Gastrocnemius medialis (tissue), 4 donors: Measurements from ENCODE around the gene KLF7. TPM values are rescaled to one million over a fixed set of nuclear protein-coding genes. Genes with fewer than 3 reads are reported as not detected.

Experiments used
- ATAC-seq, 2 donors: fragments of 150-250 bp; one replicate each; pipeline ENCODE4 v1.9.1; 2016
- DNase-seq, 2 donors: peaks; one replicate each; pipeline ENCODE4 v3.0.0-alpha.2; 2019
- H3K27ac ChIP-seq, 4 donors: fragments of 200-600 bp; sonication (generic); 1 replicate in 1 of 4; 2 replicates in 3 of 4; pipeline ENCODE4 v1.5.1; 2016 to 2018; ENCODE audit warnings: mild to moderate bottlenecking in 2 of 4, moderate library complexity in 1 of 4
- H3K27me3 ChIP-seq, 3 donors: fragments of 200-600 bp; sonication (generic) in 2 of 3; 1 replicate in 1 of 3; 2 replicates in 2 of 3; pipeline versions ENCODE4 v1.5.1 to v1.6.0; 2016 to 2019; ENCODE audit warnings: mild to moderate bottlenecking in 1 of 3, moderate library complexity in 1 of 3
- H3K36me3 ChIP-seq, 2 donors: fragments of 200-600 bp; sonication (generic) in 1 of 2; one replicate each; pipeline ENCODE4 v1.5.1; 2017 to 2018
- H3K4me1 ChIP-seq, 2 donors: fragments of 200-600 bp; sonication (generic) in 1 of 2; one replicate each; pipeline ENCODE4 v1.5.1; 2016 to 2017; ENCODE audit warnings: mild to moderate bottlenecking in 2 of 2
- H3K4me3 ChIP-seq, 4 donors: fragments of 200-600 bp; sonication (generic) in 3 of 4; 1 replicate in 1 of 4; 2 replicates in 3 of 4; pipeline ENCODE4 v1.5.1; 2016 to 2019; ENCODE audit warnings: mild to moderate bottlenecking in 2 of 4
- H3K9me3 ChIP-seq, 3 donors: fragments of 200-600 bp; sonication (generic) in 2 of 3; 1 replicate in 1 of 3; 2 replicates in 2 of 3; pipeline ENCODE4 v1.5.1; 2016 to 2019
- CTCF ChIP-seq, 5 experiments: fragments of 450-650 bp in 3 of 5; fragments of 200-600 bp in 2 of 5; sonication (generic) in 2 of 5; IDR thresholded peaks in 4 of 5; conservative IDR thresholded peaks in 1 of 5; 1 replicate in 4 of 5; 2 replicates in 1 of 5; pipeline ENCODE4 v1.5.1; 2016 to 2019; ENCODE audit warnings: antibody characterized with exemption in 5 of 5, mild to moderate bottlenecking in 3 of 5, moderate library complexity in 3 of 5
- POLR2A ChIP-seq, 2 donors: fragments of 450-650 bp; IDR thresholded peaks; one replicate each; pipeline ENCODE4 v1.6.1; 2017; ENCODE audit warnings: antibody characterized with exemption in 2 of 2, mild to moderate bottlenecking in 2 of 2, moderate library complexity in 2 of 2
- in situ Hi-C, 4 donors: fragments of 200-750 bp; cut with MboI; loops; one replicate each; pipeline versions ENCODE4 v1.15.0 to v1.8.0; 2017; ENCODE audit warnings: low sequenced_read_pairs in 4 of 4
- intact Hi-C: fragments of 100-400 bp; cut with DNase I; formaldehyde crosslinking; loops from one replicate; pipeline ENCODE4 v1.15.1; 2023; ENCODE audit warnings: low total_unique reads
- total RNA-seq, 4 donors: library from RNA; depleted of rRNA; stranded (reverse); fragments of >200 nt; gene quantifications; one replicate each; pipeline versions ENCODE4 v1.1.0 to v1.2.3, GENCODE V29; 2016

Gene KLF7
- total RNA-seq, 4 donors from 2014 or later, result 6.8 to 12.0 (median 7.6) TPM

GRCh38 chr2:207090389-207090788, 75.4 kb downstream of the KLF7 start:
- intact Hi-C loops, result loop anchor here (5.0 kb wide), 2 partner anchors 42 to 72 kb away; no protein-coding TSS in a partner anchor
- no peak for ATAC-seq
- no peaks in the 10 kb centered on the region for H3K9me3 ChIP-seq
- H3K4me3 ChIP-seq, result no peak overlapping the region
- peaks cover 13 to 40% of the 10 kb centered on the region in 2 donors for H3K4me1 ChIP-seq
- no peak overlapping the region for H3K27ac ChIP-seq
- TF ChIP-seq CTCF (IDR thresholded peaks at IDR 0.05 in 4 of 5, conservative IDR thresholded peaks at IDR 0.05 in 1 of 5) (no peak), POLR2A (IDR thresholded peaks at IDR 0.05) (no peak)
- no peaks in the 10 kb centered on the region for H3K27me3 ChIP-seq
- H3K36me3 ChIP-seq, result peaks cover 0 to 3% of the 10 kb centered on the region in 2 donors
- in situ Hi-C loops, result no loop called here
- no peak for DNase-seq

GRCh38 chr2:207088839-207089238, 76.9 kb downstream of the KLF7 start:
- Histone ChIP-seq H3K27me3 (no peaks in the 10 kb centered on the region), H3K27ac (no peak overlapping the region), H3K4me1 (peaks cover 12 to 47% of the 10 kb centered on the region in 2 donors), H3K4me3 (no peak overlapping the region), H3K9me3 (no peaks in the 10 kb centered on the region), H3K36me3 (peaks cover 0 to 3% of the 10 kb centered on the region in 2 donors)
- no peak for TF ChIP-seq POLR2A (IDR thresholded peaks at IDR 0.05)
- no peak for TF ChIP-seq CTCF (IDR thresholded peaks at IDR 0.05 in 4 of 5, conservative IDR thresholded peaks at IDR 0.05 in 1 of 5)
- ATAC-seq, result no peak
- in situ Hi-C loops (no loop called here), intact Hi-C loops (no loop called here)
- no peak for DNase-seq

GRCh38 chr2:207088276-207088675, 77.5 kb downstream of the KLF7 start:
- Histone ChIP-seq H3K27me3 (no peaks in the 10 kb centered on the region), H3K36me3 (peaks cover 0 to 3% of the 10 kb centered on the region in 2 donors), H3K4me1 (peaks cover 13 to 46% of the 10 kb centered on the region in 2 donors), H3K27ac (no peak overlapping the region), H3K4me3 (no peak overlapping the region), H3K9me3 (no peaks in the 10 kb centered on the region)
- intact Hi-C loops, result no loop called here
- ATAC-seq, result no peak
- DNase-seq, result no peak
- TF ChIP-seq CTCF (IDR thresholded peaks at IDR 0.05 in 4 of 5, conservative IDR thresholded peaks at IDR 0.05 in 1 of 5), result no peak
- TF ChIP-seq POLR2A (IDR thresholded peaks at IDR 0.05), result no peak
- in situ Hi-C loops, result no loop called here

GRCh38 chr2:207087046-207087902, 78.5 kb downstream of the KLF7 start:
- H3K4me1 ChIP-seq, result peaks cover 15 to 39% of the 10 kb centered on the region in 2 donors
- in situ Hi-C loops (no loop called here), intact Hi-C loops (no loop called here)
- peaks cover 0 to 3% of the 10 kb centered on the region in 2 donors for H3K36me3 ChIP-seq
- no peaks in the 10 kb centered on the region for H3K27me3 ChIP-seq
- TF ChIP-seq POLR2A (IDR thresholded peaks at IDR 0.05) (no peak), CTCF (IDR thresholded peaks at IDR 0.05 in 4 of 5, conservative IDR thresholded peaks at IDR 0.05 in 1 of 5) (no peak)
- H3K4me3 ChIP-seq, result no peak overlapping the region
- ATAC-seq (no peak), DNase-seq (no peak)
- no peaks in the 10 kb centered on the region for H3K9me3 ChIP-seq
- peak overlapping the region in 2 of 4 donors; percentile 22 to 56 for H3K27ac ChIP-seq
